Fibroblast of upper back skin (primary cell): ENCODE data around the gene EFCAB8.
"Not testable (repeated sequence)": the region's sequence is repeated elsewhere in the genome, so short reads cannot be mapped to it uniquely, and the experiment has no call there.

Source experiments
- DNase-seq: peaks from one replicate; pipeline ENCODE4 v3.0.0-alpha.2; 2013

EFCAB8 gene

GRCh38 chr20:32959351-32960221 lies 100.9 kb downstream of the EFCAB8 start:
- no peak for DNase-seq

DNA sequence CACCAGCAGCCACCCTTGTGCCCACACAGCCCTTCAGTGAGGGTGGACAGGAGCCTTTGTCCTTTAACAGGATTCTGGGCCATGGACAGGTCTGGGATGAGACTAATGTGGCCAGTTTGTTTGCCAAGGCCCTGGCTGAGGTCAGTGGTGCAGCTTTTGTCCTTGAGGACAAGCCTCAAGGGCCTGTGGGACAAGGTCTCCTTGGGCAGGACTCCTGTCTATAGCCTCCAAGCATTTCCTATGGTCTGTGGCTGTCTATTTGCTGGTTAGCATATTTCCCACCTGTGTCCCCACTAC lies 101.4 kb downstream of the EFCAB8 start:
- DNase-seq = no peak

- no peak for DNase-seq
Observed at GRCh38 chr20:32960849-32961731, 102.4 kb downstream of the EFCAB8 start.

DNA sequence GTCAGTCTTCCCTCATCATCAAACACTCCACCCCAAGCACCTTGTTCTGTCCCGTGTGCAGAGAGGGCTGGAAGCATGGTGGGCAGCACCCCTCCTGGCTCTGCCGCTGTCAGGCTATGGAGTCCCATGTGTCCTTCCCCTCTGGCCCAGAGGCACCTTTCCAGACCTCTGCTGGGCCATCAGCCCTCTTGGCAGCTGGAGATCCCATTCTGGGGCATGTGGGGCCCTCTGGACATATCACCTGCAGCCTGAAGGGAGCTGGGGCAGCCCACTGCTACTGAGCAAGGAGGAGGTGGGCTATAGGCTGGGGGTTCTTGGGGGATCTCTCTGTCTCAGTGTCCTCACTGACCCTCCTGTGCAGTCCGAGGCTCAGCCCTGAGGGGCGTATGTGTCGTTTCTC lies 103.3 kb downstream of the EFCAB8 start:
- DNase-seq = no peak

GRCh38 chr20:32962646-32963045 lies 103.9 kb downstream of the EFCAB8 start:
- not testable (repeated sequence) for DNase-seq

GRCh38 chr20:32963176-32963575 lies 104.5 kb downstream of the EFCAB8 start:
- no peak for DNase-seq

DNA sequence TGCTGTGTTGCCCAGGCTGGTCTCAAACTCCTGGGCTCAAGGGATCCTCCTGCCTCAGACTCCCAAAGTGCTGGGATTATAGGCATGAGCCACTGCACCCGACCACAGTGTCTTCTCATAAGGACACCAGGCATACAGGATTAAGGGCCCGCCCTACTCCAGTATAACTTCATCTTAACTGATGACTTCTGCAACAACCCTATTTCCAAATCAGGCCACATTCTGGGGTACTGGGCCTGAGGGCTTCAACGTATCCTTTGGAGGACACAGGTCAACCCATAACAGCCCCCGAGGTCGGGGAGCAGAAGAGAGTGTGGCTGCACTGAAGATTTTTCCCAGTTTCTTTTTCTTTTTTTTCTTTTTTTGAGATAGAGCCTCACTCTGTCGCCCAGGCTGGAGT lies 105.9 kb downstream of the EFCAB8 start:
- DNase-seq = no peak

- no peak for DNase-seq
Observed at GRCh38 chr20:32965115-32965514, 106.4 kb downstream of the EFCAB8 start.

DNA sequence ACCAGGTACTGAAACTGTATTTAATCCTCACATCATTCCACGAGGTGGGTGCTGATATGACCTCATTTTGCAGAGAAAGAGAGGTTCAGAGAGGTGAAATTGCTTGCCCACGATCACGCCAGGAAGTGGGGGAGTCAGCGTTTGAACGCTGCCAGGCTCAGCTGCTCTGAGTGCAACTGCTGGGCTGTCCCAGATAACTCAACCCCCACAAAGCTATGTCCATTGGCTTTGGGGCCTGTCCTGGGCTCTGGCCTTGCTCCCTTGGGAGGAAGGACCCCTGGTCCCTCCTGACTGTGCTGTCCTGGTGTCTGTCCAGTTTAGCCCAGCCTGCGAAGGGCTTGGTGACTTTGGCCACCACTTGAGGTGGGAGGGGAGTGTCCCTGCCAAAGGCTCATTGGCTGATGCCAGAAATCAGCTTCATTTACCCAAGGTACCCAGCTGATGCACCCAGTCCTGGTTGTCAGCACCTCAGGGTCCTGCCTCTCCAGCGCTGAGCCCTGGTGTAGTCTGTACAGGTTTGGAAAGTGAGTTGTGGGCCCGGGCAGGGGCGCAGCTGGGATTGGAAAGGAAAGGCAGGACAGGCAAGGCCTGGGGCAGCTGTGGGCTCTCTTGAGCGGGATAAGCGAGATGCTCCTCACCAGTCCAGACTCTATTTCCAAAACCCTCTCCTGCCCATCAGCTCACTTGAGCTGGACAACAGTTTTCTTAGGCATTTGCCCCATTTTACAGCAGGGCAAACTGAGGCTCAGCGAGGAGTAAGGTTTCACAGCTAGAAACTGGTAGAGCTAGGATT lies 107.1 kb downstream of the EFCAB8 start:
- no peak for DNase-seq

DNA sequence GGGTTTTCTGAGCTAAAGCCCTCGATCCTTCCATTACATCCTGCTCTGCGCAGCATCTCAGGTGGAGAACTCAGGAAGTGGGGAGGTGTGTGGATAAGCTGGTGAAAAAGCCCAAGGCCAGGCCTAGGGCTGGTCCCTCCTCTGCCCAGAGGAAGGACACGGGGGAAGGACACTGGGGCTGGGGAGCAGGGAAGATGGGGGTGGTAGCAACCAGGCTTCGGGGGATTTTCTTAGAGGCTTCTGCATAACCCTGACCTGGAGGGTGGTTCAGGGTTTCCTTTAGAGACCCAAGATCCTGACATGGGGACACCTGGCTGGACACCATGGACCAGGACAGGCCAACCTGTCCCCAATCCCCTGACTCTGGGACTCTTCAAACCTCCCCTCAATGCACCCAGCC lies 107.7 kb downstream of the EFCAB8 start:
- no peak for DNase-seq

DNA sequence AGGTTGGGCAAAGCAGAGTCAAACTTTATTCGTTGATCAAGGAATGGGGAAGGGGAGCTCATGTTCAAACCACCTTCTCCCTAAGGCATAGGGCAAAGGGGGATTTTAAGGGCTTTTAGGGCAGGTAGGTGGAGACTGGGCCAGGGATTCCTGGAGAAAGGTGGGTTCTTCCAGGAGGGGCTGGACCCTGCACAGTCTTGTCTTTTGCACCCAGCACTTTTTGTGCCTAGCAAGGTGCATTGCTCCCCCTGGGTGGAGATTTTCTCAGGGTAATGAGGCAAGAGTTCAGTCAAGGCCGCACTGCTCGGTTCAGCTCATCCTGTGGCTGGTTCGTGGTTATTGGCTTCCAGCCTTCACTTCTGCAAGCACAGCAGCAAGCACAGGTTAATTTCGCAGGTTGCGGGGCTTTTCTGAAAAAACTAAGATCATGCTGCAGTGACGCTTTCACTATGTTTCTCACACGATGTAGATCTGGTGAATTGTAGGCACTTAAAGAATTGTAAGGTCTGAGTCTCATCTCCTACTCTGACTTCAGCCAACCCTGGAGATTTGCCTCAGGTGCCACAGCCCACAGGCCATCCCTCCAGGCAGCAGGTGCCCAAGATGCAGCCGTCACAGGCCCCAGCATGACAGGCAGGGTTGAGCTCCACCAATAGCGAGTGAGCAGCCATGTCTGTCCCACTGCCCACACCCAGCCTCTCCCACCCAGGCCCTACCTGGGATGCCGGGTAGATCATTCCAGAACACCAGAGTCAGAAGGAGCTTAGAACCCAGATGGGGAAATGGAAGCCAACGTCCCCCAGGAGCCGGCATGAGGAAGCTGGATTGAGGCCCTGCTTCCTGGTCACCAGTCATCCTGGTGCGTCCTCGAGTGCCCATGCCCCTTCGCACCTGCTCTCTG lies 108.4 kb downstream of the EFCAB8 start:
- no peak for DNase-seq

- no peak for DNase-seq
Observed at GRCh38 chr20:32967961-32968457, 109.3 kb downstream of the EFCAB8 start.

DNA sequence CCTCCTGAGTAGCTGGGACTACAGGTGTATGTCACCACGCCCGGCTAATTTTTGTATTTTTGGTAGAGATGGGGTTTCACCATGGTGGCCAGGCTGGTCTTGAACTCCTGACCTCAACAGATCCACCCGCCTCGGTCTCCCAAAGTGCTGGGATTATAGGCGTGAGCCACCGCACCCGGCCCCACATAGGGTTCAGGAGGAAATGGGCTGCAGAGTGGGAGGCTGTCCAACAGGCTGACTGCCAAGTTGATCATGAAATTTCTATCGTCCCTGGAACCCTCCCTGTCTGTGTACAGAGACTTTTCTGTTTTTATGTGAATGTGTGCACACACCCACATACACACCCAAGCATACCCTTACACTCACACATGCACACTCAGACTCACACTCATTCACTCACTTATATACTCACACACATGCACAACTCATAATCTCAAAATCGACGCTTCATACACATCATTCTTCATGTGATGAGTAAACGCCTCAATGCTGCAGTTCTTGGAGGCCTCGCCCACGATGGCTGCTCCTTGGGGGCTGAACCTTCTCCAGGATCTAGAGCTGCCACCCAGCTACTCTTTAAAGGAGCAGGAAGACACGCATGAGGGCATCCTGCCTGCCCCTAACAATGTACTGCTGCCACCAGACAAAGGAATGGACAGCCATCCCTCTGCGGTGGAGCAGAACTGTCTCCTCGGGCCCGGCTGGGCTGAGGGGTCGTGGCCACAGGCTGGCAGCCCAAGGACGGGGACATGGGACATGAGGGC lies 109.9 kb downstream of the EFCAB8 start:
- DNase-seq = no peak

DNA sequence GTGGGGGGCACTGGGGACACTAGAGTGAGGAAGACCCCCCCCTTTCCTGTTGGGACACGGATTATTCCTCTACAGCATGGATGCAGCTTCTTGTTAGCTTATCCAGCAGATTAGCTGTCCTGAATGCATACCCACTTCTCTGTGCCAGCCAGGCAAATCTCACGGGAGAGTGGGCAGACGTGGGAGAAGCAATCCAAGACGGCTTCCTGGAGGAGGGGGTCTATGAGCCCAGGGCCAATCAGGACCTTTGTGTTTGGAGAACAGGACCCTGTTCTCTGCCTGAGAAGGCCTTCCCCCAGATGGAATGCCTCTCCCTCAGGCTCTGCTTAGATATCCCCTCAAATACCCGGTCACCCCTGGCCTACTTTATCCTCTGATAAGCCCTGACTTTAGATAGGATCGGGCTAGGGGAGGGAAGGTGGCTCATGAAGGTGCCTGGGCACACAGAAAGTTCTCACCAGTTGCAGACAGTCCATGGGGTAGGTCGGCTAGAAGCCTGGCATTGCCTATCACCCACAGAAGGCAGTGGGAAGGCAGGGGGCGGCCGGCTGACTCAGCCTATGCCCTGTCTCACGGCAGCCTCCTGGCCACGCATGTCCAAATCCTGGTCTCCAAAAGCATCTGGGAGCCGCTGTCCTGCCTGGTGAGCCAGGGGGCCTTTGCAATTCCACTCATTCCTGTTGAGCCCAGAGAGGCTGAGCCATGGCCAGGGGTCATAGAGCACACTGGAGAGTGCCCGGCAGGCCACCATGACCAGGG lies 110.8 kb downstream of the EFCAB8 start:
- DNase-seq = no peak

DNA sequence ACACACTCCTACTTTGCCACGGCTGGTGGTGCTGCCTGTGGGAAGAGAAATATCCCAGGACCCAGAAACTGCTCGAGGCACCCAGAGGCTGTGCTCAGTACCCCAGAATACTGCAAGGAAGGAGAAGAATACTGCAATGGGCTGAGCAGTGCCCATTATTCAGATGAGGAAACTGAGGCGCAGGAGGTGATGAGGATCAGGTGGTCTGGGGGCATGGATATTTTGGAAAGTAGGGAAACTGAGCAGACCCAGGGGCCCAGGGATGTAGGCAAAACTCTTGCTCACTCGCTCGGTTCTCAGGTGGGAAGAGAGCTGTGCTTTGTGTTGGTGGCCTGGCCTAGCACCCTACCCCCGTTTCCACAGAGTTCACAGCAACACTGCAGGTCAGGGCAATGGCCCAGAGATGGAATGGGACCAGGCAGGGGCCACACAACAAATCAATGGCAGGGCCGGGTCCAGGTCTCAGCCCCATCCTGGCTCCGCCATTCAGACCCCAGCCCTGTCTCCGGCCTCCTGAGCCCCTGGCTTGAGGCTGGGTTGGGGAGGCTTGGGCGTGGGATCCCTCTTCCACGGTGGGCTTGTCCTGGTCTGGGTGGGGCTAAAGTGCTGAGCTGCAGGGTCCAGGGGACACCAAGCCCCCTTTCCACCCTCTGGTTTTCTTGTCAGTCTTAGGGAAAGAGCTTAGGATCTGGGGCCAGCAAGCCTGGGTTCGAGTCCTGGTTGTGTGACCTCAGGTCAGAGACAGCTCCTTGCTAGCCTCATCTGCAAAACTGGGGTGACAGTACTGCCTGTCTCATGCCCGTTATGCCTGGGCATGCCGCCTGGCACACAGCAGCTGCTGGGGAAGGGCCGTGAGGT lies 111.6 kb downstream of the EFCAB8 start:
- DNase-seq = no peak

DNA sequence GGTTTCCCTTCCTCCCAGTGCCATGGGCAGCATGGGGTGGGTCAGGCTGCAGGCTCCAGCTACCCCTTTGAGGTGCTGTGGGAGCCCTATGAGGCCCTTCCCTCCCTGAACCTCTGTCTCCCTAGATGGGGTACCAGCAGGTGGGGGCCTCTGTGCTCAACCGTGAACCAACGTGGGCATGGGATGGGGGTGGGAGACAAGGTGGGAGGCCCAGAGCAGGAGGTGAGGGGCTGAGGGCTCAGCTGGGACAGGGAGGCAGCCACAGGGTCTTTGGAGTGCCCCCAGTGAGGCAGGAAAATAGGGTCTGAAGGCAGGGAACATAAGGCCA lies 112.2 kb downstream of the EFCAB8 start:
- DNase-seq = no peak

GRCh38 chr20:32971703-32972161 lies 113.0 kb downstream of the EFCAB8 start:
- DNase-seq = no peak

DNA sequence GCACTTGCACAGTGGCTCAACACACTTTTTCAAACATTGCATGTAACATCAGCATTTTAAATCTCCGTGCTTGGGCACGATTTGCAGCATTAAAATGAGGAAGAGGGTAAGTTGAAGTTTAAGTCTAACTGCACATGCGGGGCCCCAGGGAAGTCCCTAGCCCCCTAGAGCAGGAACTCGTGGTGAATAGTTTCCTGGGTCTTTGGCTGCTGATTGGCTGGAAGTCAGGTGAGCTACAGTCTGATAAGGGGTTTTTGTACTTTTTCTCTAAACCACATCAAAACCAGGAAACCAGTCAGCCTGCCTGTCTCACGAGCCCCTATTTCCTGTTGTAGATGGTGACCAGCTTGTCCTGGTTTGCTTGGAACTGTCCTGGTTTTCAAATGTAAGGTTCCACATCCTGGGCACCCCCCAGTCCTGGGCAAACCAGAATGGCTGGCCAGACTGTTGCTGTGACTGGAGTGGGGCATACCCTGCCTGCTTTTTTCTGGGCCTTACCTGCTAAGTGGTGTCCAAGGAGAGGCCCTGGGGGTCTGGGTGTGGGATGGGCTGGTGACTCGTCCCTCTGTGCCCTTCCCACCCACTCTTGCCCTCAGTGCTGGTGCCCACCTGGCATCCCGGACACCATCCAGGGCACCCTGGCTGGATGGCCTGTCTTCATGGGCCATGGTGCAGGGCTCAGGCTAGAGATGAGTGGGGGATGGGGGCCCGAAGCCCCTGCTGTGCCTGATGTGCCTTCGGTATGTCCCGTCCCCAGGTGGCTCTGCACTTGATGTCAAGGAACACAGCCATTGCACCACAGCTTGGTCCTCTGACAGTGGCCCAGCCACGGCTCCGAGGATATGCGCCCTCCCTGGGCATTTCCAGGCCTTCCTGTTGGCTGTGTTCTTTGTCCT lies 113.7 kb downstream of the EFCAB8 start:
- no peak for DNase-seq
